Spinal cord (tissue), 10 donors: ENCODE results near the gene RFPL1. TPM values are rescaled to one million over a fixed set of nuclear protein-coding genes. Genes with fewer than 3 reads are reported as not detected.
A peak's percentile ranks its signal among the peaks of the same experiment; 100 is the strongest.

ENCODE experiments used
- DNase-seq, 6 donors: peaks; one replicate each; pipeline versions ENCODE4 v3.0.0 to v3.0.0-alpha.2; 2013 to 2015; ENCODE audit warnings: low spot score in 6 of 6, low read depth in 4 of 6
- H3K27ac ChIP-seq: one replicate; pipeline ENCODE4 v1.5.1; 2013; ENCODE audit warnings: low read depth, low read length, control low read depth
- H3K27me3 ChIP-seq: one replicate; pipeline ENCODE4 v1.6.1; 2013; ENCODE audit warnings: low read length; ENCODE audit not compliant: control insufficient read depth, insufficient read depth
- H3K36me3 ChIP-seq: one replicate; pipeline ENCODE4 v1.6.1; 2013; ENCODE audit warnings: low read length; ENCODE audit not compliant: control insufficient read depth, insufficient read depth
- H3K4me1 ChIP-seq: one replicate; pipeline ENCODE4 v1.6.1; 2013; ENCODE audit warnings: low read length; ENCODE audit not compliant: control insufficient read depth, insufficient read depth
- H3K4me3 ChIP-seq: one replicate; pipeline ENCODE4 v1.5.1; 2013; ENCODE audit warnings: low read depth, low read length, control low read depth
- H3K9me3 ChIP-seq: one replicate; pipeline ENCODE4 v1.6.1; 2013; ENCODE audit warnings: low read length; ENCODE audit not compliant: control insufficient read depth, insufficient read depth
- WGBS: methylation state at CpG from one replicate; pipeline ENCODE4 v1.1.5; 2013; ENCODE audit warnings: missing lambda C conversion rate; ENCODE audit not compliant: insufficient coverage; 5-methylcytosine and 5-hydroxymethylcytosine counted together
- polyA plus RNA-seq, 2 donors: library from polyadenylated mRNA; unstranded; fragments of 120-200 nt; gene quantifications; one replicate each; pipeline ENCODE4 v1.2.1, GENCODE V29; 2013; ENCODE audit not compliant: insufficient read length in 2 of 2
- total RNA-seq, 2 donors: library from RNA; depleted of rRNA in 1 of 2; stranded (reverse); fragments of 120-200 nt in 1 of 2; fragments of >200 nt in 1 of 2; gene quantifications; one replicate each; pipeline versions ENCODE4 v1.2.3 to v1.2.4, GENCODE V29; 2013 to 2014
- donor health status: healthy.

Gene RFPL1
- total and polyA plus RNA-seq, 4 donors, result 1.9 to 6.3 TPM; not detected in 2

- Histone ChIP-seq H3K27ac (no peak overlapping the region), H3K4me1 (peaks cover 29% of the 10 kb centered on the region), H3K36me3 (peaks cover 29% of the 10 kb centered on the region), H3K9me3 (no peaks in the 10 kb centered on the region), H3K4me3 (no peak overlapping the region), H3K27me3 (no peaks in the 10 kb centered on the region)
- no peak for DNase-seq
- 83% methylated on average over 5 of the region's 5 CpGs for WGBS
Measured at GRCh38 chr22:29473001-29473400, 34.6 kb downstream of the RFPL1 start.

- Histone ChIP-seq H3K4me1 (peaks cover 45% of the 10 kb centered on the region), H3K27me3 (peaks cover 11% of the 10 kb centered on the region), H3K36me3 (peaks cover 18% of the 10 kb centered on the region), H3K4me3 (no peak overlapping the region), H3K9me3 (no peaks in the 10 kb centered on the region), H3K27ac (no peak overlapping the region)
- 91% methylated on average over 8 of the region's 8 CpGs for WGBS
- DNase-seq, result no peak
Measured at GRCh38 chr22:29475550-29475949, 37.2 kb downstream of the RFPL1 start.

DNA sequence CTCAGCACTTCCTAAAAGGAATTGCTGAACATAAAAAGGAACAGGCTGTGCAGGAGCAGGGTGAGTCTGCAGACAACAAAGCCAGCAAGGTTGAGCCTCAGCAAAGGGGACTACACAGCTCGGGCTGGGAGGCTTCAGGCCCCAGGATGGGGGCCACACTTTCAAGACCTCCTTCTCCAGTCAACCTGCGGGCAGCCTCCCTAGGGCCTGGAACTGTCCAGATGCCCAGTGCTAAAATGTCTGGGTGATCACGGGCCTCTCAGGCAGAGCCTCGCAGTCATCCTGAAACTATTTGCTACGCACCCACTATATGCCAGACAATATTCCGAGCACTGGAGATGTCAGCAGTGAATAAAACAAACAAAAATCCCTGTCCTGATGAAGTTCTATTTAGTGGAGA lies 37.7 kb downstream of the RFPL1 start:
- no peaks in the 10 kb centered on the region for H3K9me3 ChIP-seq
- peaks cover 45% of the 10 kb centered on the region for H3K4me1 ChIP-seq
- peaks cover 13% of the 10 kb centered on the region for H3K27me3 ChIP-seq
- WGBS, result 46% methylated on average over 2 of the region's 6 CpGs
- no peak for DNase-seq
- H3K27ac ChIP-seq, result no peak overlapping the region
- H3K36me3 ChIP-seq, result peaks cover 15% of the 10 kb centered on the region
- H3K4me3 ChIP-seq, result no peak overlapping the region

- 10% methylated on average over 2 of the region's 4 CpGs for WGBS
- H3K27me3 ChIP-seq, result peaks cover 19% of the 10 kb centered on the region
- DNase-seq, result peak in 2 of 6 donors; percentile 63 to 69
- peak overlapping the region; percentile 9 for H3K4me3 ChIP-seq
- H3K4me1 ChIP-seq, result peaks cover 59% of the 10 kb centered on the region
- no peaks in the 10 kb centered on the region for H3K9me3 ChIP-seq
- H3K36me3 ChIP-seq, result peaks cover 21% of the 10 kb centered on the region
- H3K27ac ChIP-seq, result no peak overlapping the region
Measured at GRCh38 chr22:29477723-29478318, 39.4 kb downstream of the RFPL1 start.

DNA sequence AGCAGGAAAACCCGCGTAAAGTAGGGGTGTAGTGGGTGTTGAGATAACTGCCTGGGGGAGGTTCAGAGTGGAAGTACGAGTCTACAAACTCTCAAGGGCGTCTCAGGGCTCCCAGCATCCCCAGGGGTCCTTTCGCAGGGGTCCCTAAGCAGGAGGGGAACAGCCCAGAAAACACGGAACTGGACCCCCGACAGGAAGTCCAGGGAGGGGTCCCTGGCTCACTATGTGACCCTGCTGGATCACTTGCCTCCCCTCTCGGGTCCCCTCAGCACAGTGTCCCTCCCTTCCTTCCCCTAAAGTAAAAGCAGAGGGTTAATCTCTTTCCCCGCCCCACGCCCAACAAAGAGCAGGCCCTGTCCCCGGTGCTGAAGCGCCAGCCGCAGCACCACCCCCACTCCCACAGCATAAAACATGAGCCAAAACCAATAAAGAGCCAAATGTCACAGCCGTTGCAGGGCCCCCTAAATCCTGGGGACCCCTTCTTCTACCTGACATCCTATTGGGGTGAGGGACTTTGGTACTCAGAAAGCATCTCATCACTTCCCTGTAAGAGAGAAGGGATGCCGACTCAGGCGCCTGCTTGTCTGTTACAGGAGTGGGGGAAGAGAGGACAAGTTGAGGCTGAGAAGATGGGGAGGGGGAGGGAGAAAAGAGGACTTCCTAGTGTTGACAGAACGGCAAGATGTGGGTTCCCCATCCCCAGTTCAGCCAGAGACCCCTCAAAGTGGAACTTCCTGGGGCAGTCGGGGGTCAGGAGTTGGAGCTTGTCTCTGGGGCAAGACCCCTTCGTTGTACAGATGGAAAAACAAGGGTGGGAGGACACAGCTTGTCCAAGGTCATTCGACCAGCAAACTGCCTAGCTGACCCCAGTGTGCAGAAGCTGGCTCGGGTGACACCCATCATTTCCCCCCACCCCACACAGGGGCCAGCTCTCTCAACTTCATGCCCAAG lies 40.2 kb downstream of the RFPL1 start:
- Histone ChIP-seq H3K36me3 (peaks cover 21% of the 10 kb centered on the region), H3K27me3 (peaks cover 19% of the 10 kb centered on the region), H3K4me1 (peaks cover 59% of the 10 kb centered on the region), H3K9me3 (no peaks in the 10 kb centered on the region), H3K4me3 (peak overlapping the region; percentile 9), H3K27ac (no peak overlapping the region)
- peak in 2 of 6 donors; percentile 42 to 57 for DNase-seq
- 4% methylated on average over 14 of the region's 21 CpGs for WGBS

DNA sequence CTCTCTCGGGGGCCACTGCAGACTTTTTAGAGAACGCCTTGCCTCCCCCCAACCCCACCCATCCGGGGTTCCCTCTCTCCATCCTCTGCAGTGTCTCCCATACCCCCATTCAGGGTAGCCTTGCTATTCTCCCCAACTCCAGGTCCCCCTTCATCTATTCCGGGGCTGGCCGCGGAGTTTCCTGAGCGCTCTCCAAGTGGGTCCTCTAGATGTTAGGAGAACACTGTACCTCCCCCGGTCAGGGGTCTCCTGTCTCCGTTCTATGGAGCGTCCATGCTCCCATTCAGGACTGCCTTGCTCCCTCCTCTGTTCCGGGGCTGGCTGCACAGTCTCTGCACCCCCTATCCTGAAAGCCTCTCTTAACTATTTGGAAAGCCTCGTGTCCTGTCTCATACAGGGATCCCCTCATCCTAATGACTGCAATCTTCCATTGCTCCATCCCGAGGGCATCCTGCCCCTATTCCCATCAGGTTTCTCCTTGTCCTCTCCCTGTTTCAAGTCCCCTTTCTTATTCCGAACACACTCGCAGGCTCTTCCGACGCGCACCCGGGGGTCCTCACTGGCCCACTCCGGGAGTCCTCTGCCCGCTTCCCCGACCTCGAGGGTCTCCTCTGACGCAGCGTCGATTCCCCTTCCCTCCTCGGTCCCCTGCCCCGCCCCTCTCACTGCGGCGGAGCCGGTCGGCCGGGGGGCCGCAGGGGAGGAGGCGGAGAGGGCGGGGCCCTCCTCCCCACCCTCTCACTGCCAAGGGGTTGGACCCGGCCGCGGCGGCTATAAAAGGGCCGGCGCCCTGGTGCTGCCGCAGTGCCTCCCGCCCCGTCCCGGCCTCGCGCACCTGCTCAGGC lies 41.3 kb downstream of the RFPL1 start, which contains the start of gene NEFH:
TSS of gene NEFH (plus strand) at position 802 of the 845 bp plus-strand sequence. CDS start 45 bp downstream, outside the sequence.
- peak in 2 of 6 donors; percentile 50 to 74 for DNase-seq
- Histone ChIP-seq H3K9me3 (no peaks in the 10 kb centered on the region), H3K36me3 (peaks cover 26% of the 10 kb centered on the region), H3K4me1 (peaks cover 59% of the 10 kb centered on the region), H3K27ac (no peak within 1 kb of the TSS), H3K4me3 (peak within 1 kb of the TSS; percentile 38), H3K27me3 (peaks cover 19% of the 10 kb centered on the region)
- 4% methylated on average over 48 of the region's 48 CpGs for WGBS

DNA sequence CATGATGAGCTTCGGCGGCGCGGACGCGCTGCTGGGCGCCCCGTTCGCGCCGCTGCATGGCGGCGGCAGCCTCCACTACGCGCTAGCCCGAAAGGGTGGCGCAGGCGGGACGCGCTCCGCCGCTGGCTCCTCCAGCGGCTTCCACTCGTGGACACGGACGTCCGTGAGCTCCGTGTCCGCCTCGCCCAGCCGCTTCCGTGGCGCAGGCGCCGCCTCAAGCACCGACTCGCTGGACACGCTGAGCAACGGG lies 41.8 kb downstream of the RFPL1 start:
- Histone ChIP-seq H3K27me3 (peaks cover 19% of the 10 kb centered on the region), H3K27ac (no peak overlapping the region)
- WGBS, result under 1% methylated on average over 39 of the region's 39 CpGs

GRCh38 chr22:29480512-29481264 lies 42.3 kb downstream of the RFPL1 start:
- Histone ChIP-seq H3K4me3 (peak overlapping the region; percentile 38), H3K4me1 (peaks cover 56% of the 10 kb centered on the region), H3K9me3 (no peaks in the 10 kb centered on the region), H3K27ac (no peak overlapping the region), H3K36me3 (peaks cover 33% of the 10 kb centered on the region), H3K27me3 (peaks cover 19% of the 10 kb centered on the region)
- WGBS, result 1% methylated on average over 107 of the region's 107 CpGs
- DNase-seq, result peak in 5 of 6 donors; percentile 63 to 97 (median 81)

More for the DNA sequence above, 41.8 kb downstream of the RFPL1 start:
- DNase-seq, result no peak
- peaks cover 32% of the 10 kb centered on the region for H3K36me3 ChIP-seq
- H3K4me3 ChIP-seq, result peak overlapping the region; percentile 38
- H3K9me3 ChIP-seq, result no peaks in the 10 kb centered on the region
- H3K4me1 ChIP-seq, result peaks cover 59% of the 10 kb centered on the region
